Measurements from ENCODE around the gene PTN. TPM values are rescaled to one million over a fixed set of nuclear protein-coding genes. Genes with fewer than 3 reads are reported as not detected.

PTN gene
- total RNA-seq, 1 donor from 2014 or later: 21.6 TPM

- intact Hi-C loops (cut with DNase I): no loop called here
- DNase-seq (ENCODE audit: missing footprints): no peak
- ATAC-seq: peak; percentile 39
Observed at GRCh38 chr7:137328373-137329120, 15.0 kb downstream of the PTN start.

- intact Hi-C loops (cut with DNase I): no loop called here
- DNase-seq (ENCODE audit: missing footprints) (no peak), ATAC-seq (no peak)
Observed at GRCh38 chr7:137325927-137326326, 17.6 kb downstream of the PTN start.

GRCh38 chr7:137324796-137325696, 18.5 kb downstream of the PTN start:
- intact Hi-C loops (cut with DNase I): no loop called here
- DNase-seq (ENCODE audit: missing footprints) (no peak), ATAC-seq (no peak)

- no peak for DNase-seq (ENCODE audit: missing footprints)
- intact Hi-C loops (cut with DNase I): no loop called here
Observed at GRCh38 chr7:137316648-137317353, 26.7 kb downstream of the PTN start.

GRCh38 chr7:137313201-137313600, 30.3 kb downstream of the PTN start:
- intact Hi-C loops (cut with DNase I): no loop called here
- ATAC-seq (no peak), DNase-seq (ENCODE audit: missing footprints) (no peak)

More at GRCh38 chr7:137316648-137317353, 26.7 kb downstream of the PTN start:
- ATAC-seq: no peak

- intact Hi-C loops (cut with DNase I): no loop called here
- DNase-seq (ENCODE audit: missing footprints): no peak
- ATAC-seq: no peak
Observed at GRCh38 chr7:137306748-137307147, 36.8 kb downstream of the PTN start.

- no peak for DNase-seq (ENCODE audit: missing footprints)
- intact Hi-C loops (cut with DNase I): no loop called here
- ATAC-seq: no peak
Observed at GRCh38 chr7:137305901-137306621, 37.5 kb downstream of the PTN start.

GRCh38 chr7:137304624-137305235, 38.8 kb downstream of the PTN start:
- ATAC-seq (no peak), DNase-seq (ENCODE audit: missing footprints) (no peak)
- intact Hi-C loops (cut with DNase I): no loop called here

GRCh38 chr7:137304165-137304564, 39.4 kb downstream of the PTN start:
- intact Hi-C loops (cut with DNase I): no loop called here
- DNase-seq (ENCODE audit: missing footprints) (no peak), ATAC-seq (no peak)

- intact Hi-C loops (cut with DNase I): no loop called here
- DNase-seq (ENCODE audit: missing footprints) (no peak), ATAC-seq (no peak)
Observed at GRCh38 chr7:137302081-137302480, 41.5 kb downstream of the PTN start.

- ATAC-seq (no peak), DNase-seq (ENCODE audit: missing footprints) (no peak)
- intact Hi-C loops (cut with DNase I): no loop called here
Observed at GRCh38 chr7:137298464-137298794, 45.1 kb downstream of the PTN start.

GRCh38 chr7:137297551-137298463, 45.7 kb downstream of the PTN start:
- intact Hi-C loops (cut with DNase I): no loop called here
- ATAC-seq: no peak
- DNase-seq (ENCODE audit: missing footprints): no peak

- intact Hi-C loops (cut with DNase I): no loop called here
- ATAC-seq (no peak), DNase-seq (ENCODE audit: missing footprints) (no peak)
Observed at GRCh38 chr7:137296576-137296975, 47.0 kb downstream of the PTN start.

- ATAC-seq (no peak), DNase-seq (ENCODE audit: missing footprints) (no peak)
- intact Hi-C loops (cut with DNase I): no loop called here
Observed at GRCh38 chr7:137295739-137296324, 47.7 kb downstream of the PTN start.

GRCh38 chr7:137289101-137289500, 54.4 kb downstream of the PTN start:
- intact Hi-C loops (cut with DNase I): no loop called here
- ATAC-seq (no peak), DNase-seq (ENCODE audit: missing footprints) (no peak)

- ATAC-seq (no peak), DNase-seq (ENCODE audit: missing footprints) (no peak)
- intact Hi-C loops (cut with DNase I): no loop called here
Observed at GRCh38 chr7:137287651-137288258, 55.8 kb downstream of the PTN start.

GRCh38 chr7:137283153-137283552, 60.4 kb downstream of the PTN start:
- DNase-seq (ENCODE audit: missing footprints) (no peak), ATAC-seq (no peak)
- intact Hi-C loops (cut with DNase I): no loop called here
